Measurements from ENCODE around the gene HACD1. TPM values are rescaled to one million over a fixed set of nuclear protein-coding genes. Genes with fewer than 3 reads are reported as not detected.
"Not testable (repeated sequence)": the region's sequence is repeated elsewhere in the genome, so short reads cannot be mapped to it uniquely, and the experiment has no call there.

Gene HACD1
- polyA plus RNA-seq, 1 donor from 2014 or later, result 23.0 TPM

GRCh38 chr10:17588420-17588819 is 28.8 kb downstream of the HACD1 start:
- Histone ChIP-seq H3K9me3 (ENCODE audit: low read length) (no peaks in the 10 kb centered on the region), H4K20me1 (ENCODE audit: insufficient read depth) (no peaks in the 10 kb centered on the region), H3K27me3 (ENCODE audit: insufficient read depth, low read depth, low read length) (no peaks in the 10 kb centered on the region), H3K9me2 (ENCODE audit: insufficient read depth, low read length) (no peaks in the 10 kb centered on the region), H3F3A (ENCODE audit: insufficient read depth, low read length, poor library complexity, severe bottlenecking) (no peaks in the 10 kb centered on the region), H3K79me2 (replicated peaks; ENCODE audit: insufficient read depth, low read length) (no peaks in the 10 kb centered on the region), H2AFZ (ENCODE audit: low read depth, low read length) (no peak overlapping the region), H3K36me3 (ENCODE audit: insufficient read depth, low read length) (no peaks in the 10 kb centered on the region), H3K27ac (ENCODE audit: low read length) (no peak overlapping the region), H3K9ac (ENCODE audit: low read length) (no peak overlapping the region), H3K4me2 (ENCODE audit: low read length) (no peak overlapping the region), H3K4me3 (ENCODE audit: low read length) (no peak overlapping the region)
- no peak for TF ChIP-seq TAF1 (IDR thresholded peaks at IDR 0.05; ENCODE audit: low read depth)
- no peak for TF ChIP-seq POLR2AphosphoS5 (IDR thresholded peaks at IDR 0.05)
- TF ChIP-seq, protein P1, sequence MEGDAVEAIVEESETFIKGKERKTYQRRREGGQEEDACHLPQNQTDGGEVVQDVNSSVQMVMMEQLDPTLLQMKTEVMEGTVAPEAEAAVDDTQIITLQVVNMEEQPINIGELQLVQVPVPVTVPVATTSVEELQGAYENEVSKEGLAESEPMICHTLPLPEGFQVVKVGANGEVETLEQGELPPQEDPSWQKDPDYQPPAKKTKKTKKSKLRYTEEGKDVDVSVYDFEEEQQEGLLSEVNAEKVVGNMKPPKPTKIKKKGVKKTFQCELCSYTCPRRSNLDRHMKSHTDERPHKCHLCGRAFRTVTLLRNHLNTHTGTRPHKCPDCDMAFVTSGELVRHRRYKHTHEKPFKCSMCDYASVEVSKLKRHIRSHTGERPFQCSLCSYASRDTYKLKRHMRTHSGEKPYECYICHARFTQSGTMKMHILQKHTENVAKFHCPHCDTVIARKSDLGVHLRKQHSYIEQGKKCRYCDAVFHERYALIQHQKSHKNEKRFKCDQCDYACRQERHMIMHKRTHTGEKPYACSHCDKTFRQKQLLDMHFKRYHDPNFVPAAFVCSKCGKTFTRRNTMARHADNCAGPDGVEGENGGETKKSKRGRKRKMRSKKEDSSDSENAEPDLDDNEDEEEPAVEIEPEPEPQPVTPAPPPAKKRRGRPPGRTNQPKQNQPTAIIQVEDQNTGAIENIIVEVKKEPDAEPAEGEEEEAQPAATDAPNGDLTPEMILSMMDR (IDR thresholded peaks at IDR 0.05; ENCODE audit: poor library complexity, severe bottlenecking), result no peak
- TF ChIP-seq EZH2 (IDR thresholded peaks at IDR 0.05; ENCODE audit: borderline replicate concordance, insufficient read depth, low read length, poor library complexity, severe bottlenecking), result no peak
- TF ChIP-seq EP300 (conservative IDR thresholded peaks at IDR 0.05; ENCODE audit: poor library complexity, severe bottlenecking), result no peak
- TF ChIP-seq, protein P2, sequence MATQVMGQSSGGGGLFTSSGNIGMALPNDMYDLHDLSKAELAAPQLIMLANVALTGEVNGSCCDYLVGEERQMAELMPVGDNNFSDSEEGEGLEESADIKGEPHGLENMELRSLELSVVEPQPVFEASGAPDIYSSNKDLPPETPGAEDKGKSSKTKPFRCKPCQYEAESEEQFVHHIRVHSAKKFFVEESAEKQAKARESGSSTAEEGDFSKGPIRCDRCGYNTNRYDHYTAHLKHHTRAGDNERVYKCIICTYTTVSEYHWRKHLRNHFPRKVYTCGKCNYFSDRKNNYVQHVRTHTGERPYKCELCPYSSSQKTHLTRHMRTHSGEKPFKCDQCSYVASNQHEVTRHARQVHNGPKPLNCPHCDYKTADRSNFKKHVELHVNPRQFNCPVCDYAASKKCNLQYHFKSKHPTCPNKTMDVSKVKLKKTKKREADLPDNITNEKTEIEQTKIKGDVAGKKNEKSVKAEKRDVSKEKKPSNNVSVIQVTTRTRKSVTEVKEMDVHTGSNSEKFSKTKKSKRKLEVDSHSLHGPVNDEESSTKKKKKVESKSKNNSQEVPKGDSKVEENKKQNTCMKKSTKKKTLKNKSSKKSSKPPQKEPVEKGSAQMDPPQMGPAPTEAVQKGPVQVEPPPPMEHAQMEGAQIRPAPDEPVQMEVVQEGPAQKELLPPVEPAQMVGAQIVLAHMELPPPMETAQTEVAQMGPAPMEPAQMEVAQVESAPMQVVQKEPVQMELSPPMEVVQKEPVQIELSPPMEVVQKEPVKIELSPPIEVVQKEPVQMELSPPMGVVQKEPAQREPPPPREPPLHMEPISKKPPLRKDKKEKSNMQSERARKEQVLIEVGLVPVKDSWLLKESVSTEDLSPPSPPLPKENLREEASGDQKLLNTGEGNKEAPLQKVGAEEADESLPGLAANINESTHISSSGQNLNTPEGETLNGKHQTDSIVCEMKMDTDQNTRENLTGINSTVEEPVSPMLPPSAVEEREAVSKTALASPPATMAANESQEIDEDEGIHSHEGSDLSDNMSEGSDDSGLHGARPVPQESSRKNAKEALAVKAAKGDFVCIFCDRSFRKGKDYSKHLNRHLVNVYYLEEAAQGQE (IDR thresholded peaks at IDR 0.05; ENCODE audit: borderline replicate concordance), result no peak
- no peak for TF ChIP-seq RAD21 (conservative IDR thresholded peaks at IDR 0.05)
- TF ChIP-seq SMC3 (conservative IDR thresholded peaks at IDR 0.05; ENCODE audit: poor library complexity), result no peak
- TF ChIP-seq MXI1 (conservative IDR thresholded peaks at IDR 0.05; ENCODE audit: poor library complexity, severe bottlenecking), result no peak

- not testable (repeated sequence) for H4K20me1 ChIP-seq (ENCODE audit: insufficient read depth); H3K36me3 ChIP-seq (ENCODE audit: insufficient read depth, low read length); H3K27ac ChIP-seq (ENCODE audit: low read length); H3F3A ChIP-seq (ENCODE audit: insufficient read depth, low read length, poor library complexity, severe bottlenecking); H3K9me3 ChIP-seq (ENCODE audit: low read length); H3K9ac ChIP-seq (ENCODE audit: low read length); H3K4me2 ChIP-seq (ENCODE audit: low read length); H3K9me2 ChIP-seq (ENCODE audit: insufficient read depth, low read length); H3K79me2 ChIP-seq (replicated peaks; ENCODE audit: insufficient read depth, low read length); H2AFZ ChIP-seq (ENCODE audit: low read depth, low read length); H3K27me3 ChIP-seq (ENCODE audit: insufficient read depth, low read depth, low read length); H3K4me3 ChIP-seq (ENCODE audit: low read length)
Observed at GRCh38 chr10:17587321-17587720, 29.9 kb downstream of the HACD1 start.

DNA sequence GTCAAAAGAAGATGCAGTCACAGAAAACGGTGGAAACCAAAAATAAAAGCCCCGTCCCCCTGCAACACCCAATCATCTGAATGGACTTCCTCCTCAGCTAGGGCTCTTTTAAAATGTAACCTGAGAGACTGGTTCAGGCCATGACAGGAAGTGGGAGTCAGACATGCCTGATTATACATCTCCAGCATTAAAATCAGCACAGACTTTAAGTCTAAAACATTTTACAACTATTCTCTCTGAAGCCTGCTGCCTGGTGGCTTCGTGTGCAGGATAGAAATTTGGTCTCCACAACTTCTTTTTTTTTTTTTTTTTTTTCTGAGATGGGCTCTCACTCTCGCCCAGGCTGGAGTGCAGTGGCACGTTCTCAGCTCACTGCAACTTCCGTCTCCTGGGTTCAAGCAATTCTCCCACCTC is 30.3 kb downstream of the HACD1 start:
- no peaks in the 10 kb centered on the region for H3K36me3 ChIP-seq (ENCODE audit: insufficient read depth, low read length)
- no peaks in the 10 kb centered on the region for H3K79me2 ChIP-seq (replicated peaks; ENCODE audit: insufficient read depth, low read length)
- H3K9ac ChIP-seq (ENCODE audit: low read length), result no peak overlapping the region
- TF ChIP-seq MXI1 (conservative IDR thresholded peaks at IDR 0.05; ENCODE audit: poor library complexity, severe bottlenecking) (no peak), POLR2AphosphoS5 (IDR thresholded peaks at IDR 0.05) (no peak), EP300 (conservative IDR thresholded peaks at IDR 0.05; ENCODE audit: poor library complexity, severe bottlenecking) (no peak), RAD21 (conservative IDR thresholded peaks at IDR 0.05) (no peak), TAF1 (IDR thresholded peaks at IDR 0.05; ENCODE audit: low read depth) (no peak)
- TF ChIP-seq, protein P1 (IDR thresholded peaks at IDR 0.05; ENCODE audit: poor library complexity, severe bottlenecking), result no peak
- TF ChIP-seq, protein P2 (IDR thresholded peaks at IDR 0.05; ENCODE audit: borderline replicate concordance), result no peak
- no peak overlapping the region for H3K4me3 ChIP-seq (ENCODE audit: low read length)
- H3K9me2 ChIP-seq (ENCODE audit: insufficient read depth, low read length), result no peaks in the 10 kb centered on the region
- no peaks in the 10 kb centered on the region for H3K27me3 ChIP-seq (ENCODE audit: insufficient read depth, low read depth, low read length)
- H4K20me1 ChIP-seq (ENCODE audit: insufficient read depth), result no peaks in the 10 kb centered on the region
- no peak overlapping the region for H3K4me2 ChIP-seq (ENCODE audit: low read length)
- no peaks in the 10 kb centered on the region for H3K9me3 ChIP-seq (ENCODE audit: low read length)
- H3K27ac ChIP-seq (ENCODE audit: low read length), result no peak overlapping the region
- H2AFZ ChIP-seq (ENCODE audit: low read depth, low read length), result no peak overlapping the region
- H3F3A ChIP-seq (ENCODE audit: insufficient read depth, low read length, poor library complexity, severe bottlenecking), result no peaks in the 10 kb centered on the region
